ENCODE data around the gene LUC7L.

DNA sequence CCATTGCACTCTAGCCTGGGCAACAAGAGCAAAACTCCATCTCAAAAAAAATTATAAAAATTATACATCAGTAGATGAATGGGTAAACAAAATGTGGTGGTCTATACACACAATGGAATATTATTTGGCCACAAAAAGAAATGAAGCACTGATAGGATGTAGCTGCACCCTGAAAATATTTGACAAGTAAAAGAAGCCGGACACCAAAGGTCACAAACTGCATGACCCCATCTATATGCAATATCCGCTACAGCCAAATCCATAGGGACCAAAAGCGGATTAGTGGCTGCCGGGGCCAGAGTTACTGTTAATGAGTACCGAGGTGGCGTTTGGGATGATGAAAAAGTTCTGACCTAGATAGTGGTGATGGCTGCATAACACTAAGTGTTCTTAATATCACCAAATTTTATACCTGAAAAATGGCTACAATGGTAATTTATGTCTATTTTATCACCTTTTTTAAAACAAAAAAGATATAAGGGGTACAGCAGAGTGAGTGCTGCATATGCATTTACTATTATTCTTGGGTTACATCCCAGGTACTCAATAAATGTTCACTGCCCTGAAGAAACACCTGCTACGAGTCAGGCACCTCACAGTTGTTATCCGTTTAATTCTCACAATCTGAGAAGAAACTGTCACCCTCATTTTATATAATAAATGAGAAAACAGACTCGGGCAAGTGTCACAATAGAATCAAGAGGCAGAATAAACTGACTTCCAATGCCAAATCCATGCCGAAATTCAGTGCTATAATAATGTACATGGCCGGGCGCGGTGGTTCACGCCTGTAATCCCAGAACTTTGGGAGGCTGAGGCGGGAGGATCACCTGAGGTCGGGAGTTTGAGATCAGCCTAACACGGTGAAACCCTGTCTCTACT is 49.8 kb downstream of the LUC7L start:
- no peak for TF ChIP-seq EZH2 (IDR thresholded peaks at IDR 0.05; ENCODE audit: borderline replicate concordance, low read length)
- TF ChIP-seq, protein P1, sequence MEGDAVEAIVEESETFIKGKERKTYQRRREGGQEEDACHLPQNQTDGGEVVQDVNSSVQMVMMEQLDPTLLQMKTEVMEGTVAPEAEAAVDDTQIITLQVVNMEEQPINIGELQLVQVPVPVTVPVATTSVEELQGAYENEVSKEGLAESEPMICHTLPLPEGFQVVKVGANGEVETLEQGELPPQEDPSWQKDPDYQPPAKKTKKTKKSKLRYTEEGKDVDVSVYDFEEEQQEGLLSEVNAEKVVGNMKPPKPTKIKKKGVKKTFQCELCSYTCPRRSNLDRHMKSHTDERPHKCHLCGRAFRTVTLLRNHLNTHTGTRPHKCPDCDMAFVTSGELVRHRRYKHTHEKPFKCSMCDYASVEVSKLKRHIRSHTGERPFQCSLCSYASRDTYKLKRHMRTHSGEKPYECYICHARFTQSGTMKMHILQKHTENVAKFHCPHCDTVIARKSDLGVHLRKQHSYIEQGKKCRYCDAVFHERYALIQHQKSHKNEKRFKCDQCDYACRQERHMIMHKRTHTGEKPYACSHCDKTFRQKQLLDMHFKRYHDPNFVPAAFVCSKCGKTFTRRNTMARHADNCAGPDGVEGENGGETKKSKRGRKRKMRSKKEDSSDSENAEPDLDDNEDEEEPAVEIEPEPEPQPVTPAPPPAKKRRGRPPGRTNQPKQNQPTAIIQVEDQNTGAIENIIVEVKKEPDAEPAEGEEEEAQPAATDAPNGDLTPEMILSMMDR (IDR thresholded peaks at IDR 0.05; ENCODE audit: low read length): no peak

Measured in OCI-LY1 (cell line).